Activated naive CD8-positive, alpha-beta T cell treated with anti-CD3 and anti-CD28 coated beads, Interleukin-2, amount 50 U/mL, for 16 hours (primary cell): ENCODE data around the gene YIPF3.
"Not testable (repeated sequence)": the region's sequence is repeated elsewhere in the genome, so short reads cannot be mapped to it uniquely, and the experiment has no call there.

ENCODE experiments used
- DNase-seq: peaks from one replicate; pipeline ENCODE4 v3.0.0-alpha.2; 2020; ENCODE audit warnings: low read depth, low spot score

YIPF3 gene

GRCh38 chr6:43509984-43510826 lies 6.5 kb downstream of the YIPF3 start, which contains the start of gene LRRC73:
TSS of gene LRRC73 (minus strand) at chr6:43510346. CDS start at chr6:43509785, 561 bp downstream.
- peak; percentile 41 for DNase-seq

- DNase-seq: no peak
Measured at GRCh38 chr6:43509142-43509983, 7.4 kb downstream of the YIPF3 start.

GRCh38 chr6:43508481-43509141 lies 8.1 kb downstream of the YIPF3 start:
- no peak for DNase-seq

GRCh38 chr6:43506667-43507471 lies 9.9 kb downstream of the YIPF3 start:
- DNase-seq: peak; percentile 60

- DNase-seq: no peak
Measured at GRCh38 chr6:43506171-43506570, 10.6 kb downstream of the YIPF3 start.

GRCh38 chr6:43505718-43506117 lies 11.0 kb downstream of the YIPF3 start:
- no peak for DNase-seq

GRCh38 chr6:43504756-43505593 lies 11.8 kb downstream of the YIPF3 start:
- DNase-seq: no peak

GRCh38 chr6:43503443-43503842 lies 13.3 kb downstream of the YIPF3 start:
- DNase-seq: no peak

GRCh38 chr6:43502666-43503065 lies 14.1 kb downstream of the YIPF3 start:
- DNase-seq: no peak

GRCh38 chr6:43500921-43501320 lies 15.8 kb downstream of the YIPF3 start:
- DNase-seq: no peak

- no peak for DNase-seq
Measured at GRCh38 chr6:43499028-43499815, 17.5 kb downstream of the YIPF3 start.

- DNase-seq: not testable (repeated sequence)
Measured at GRCh38 chr6:43498291-43498690, 18.4 kb downstream of the YIPF3 start.

GRCh38 chr6:43497689-43498088 lies 19.0 kb downstream of the YIPF3 start:
- DNase-seq: no peak

- DNase-seq: no peak
Measured at GRCh38 chr6:43497129-43497396, 19.7 kb downstream of the YIPF3 start.

GRCh38 chr6:43496370-43497128 lies 20.2 kb downstream of the YIPF3 start:
- no peak for DNase-seq

- DNase-seq: no peak
Measured at GRCh38 chr6:43495409-43495941, 21.3 kb downstream of the YIPF3 start.

GRCh38 chr6:43494766-43495165 lies 22.0 kb downstream of the YIPF3 start:
- DNase-seq: no peak

GRCh38 chr6:43494321-43494720 lies 22.4 kb downstream of the YIPF3 start:
- no peak for DNase-seq

- DNase-seq: no peak
Measured at GRCh38 chr6:43493833-43494232, 22.9 kb downstream of the YIPF3 start.
